GM10847 (cell line): ENCODE results near the gene SLC38A4.

ENCODE experiments used
- POLR2A ChIP-seq: IDR thresholded peaks from 2 replicates; pipeline ENCODE4 v1.6.1; 2011; ENCODE audit not compliant: insufficient read length; ENCODE audit errors: extremely low read depth

Gene SLC38A4, protein sequence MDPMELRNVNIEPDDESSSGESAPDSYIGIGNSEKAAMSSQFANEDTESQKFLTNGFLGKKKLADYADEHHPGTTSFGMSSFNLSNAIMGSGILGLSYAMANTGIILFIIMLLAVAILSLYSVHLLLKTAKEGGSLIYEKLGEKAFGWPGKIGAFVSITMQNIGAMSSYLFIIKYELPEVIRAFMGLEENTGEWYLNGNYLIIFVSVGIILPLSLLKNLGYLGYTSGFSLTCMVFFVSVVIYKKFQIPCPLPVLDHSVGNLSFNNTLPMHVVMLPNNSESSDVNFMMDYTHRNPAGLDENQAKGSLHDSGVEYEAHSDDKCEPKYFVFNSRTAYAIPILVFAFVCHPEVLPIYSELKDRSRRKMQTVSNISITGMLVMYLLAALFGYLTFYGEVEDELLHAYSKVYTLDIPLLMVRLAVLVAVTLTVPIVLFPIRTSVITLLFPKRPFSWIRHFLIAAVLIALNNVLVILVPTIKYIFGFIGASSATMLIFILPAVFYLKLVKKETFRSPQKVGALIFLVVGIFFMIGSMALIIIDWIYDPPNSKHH

DNA sequence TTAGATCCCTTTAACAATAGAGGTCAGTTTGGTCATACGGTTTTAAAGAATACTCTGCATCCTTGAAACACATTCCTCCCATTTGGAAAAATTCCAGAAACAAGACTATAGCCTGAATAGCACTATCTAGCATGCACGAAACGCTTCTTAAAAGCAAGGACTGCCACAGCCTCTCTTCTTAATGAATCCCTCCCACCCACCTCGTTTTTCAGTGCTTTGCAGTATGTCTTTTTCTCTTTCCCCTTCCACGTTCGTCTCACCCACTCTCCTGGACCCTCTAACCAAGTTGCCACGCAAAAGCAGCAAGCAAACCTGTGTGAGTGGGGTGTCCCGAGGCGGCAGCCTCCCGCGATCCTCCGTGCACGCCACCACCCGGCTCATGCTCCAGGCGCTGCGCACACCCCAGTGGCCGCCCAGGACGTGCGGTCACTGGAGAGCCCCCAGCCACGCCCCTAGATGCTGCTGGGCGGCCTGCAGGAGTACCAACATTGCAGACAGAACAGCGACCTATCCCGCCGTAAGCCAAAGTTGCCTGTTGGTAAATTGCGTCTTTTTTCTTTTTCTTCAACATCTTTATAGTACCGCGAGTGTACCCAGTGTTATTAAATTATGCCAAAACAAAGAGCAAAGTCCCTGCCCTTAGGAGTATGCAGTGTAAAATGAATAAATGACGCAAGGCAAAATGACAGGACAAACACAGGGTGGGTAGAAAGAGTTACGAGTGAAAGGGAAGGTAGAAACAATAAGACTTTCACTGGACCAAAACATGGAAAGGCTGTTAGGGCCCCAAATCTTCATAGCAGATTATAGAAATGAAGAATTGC lies at the start of gene SLC38A4:
TSS of gene SLC38A4 (minus strand) at position 407 of the 824 bp plus-strand sequence. CDS start 32,926 bp downstream, outside the sequence.
- TF ChIP-seq POLR2A = no peak

GRCh38 chr12:46875095-46875494 lies 49.3 kb upstream of the SLC38A4 start:
- TF ChIP-seq POLR2A = no peak

- no peak for TF ChIP-seq POLR2A
These were observed 48.8 kb upstream of the SLC38A4 start for GRCh38 chr12:46874642-46875041.

DNA sequence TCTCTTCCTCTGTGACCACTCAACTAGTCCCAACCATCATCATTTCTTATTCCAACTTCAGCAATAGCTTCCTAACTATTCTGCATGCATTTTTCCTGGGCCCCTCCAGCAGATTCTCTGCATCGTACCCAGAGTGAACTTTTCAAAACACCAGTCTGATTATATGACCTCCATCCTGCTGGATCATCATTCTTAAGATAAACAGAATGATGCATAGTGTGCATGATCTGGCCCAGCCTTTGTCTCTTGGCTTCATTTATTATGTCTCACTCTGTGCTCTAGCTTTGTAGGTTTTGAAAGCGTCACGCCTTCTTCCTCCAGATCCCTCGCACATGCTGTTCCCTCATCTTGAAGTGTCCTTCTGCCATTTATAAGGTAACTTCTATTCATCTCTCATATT lies 46.3 kb upstream of the SLC38A4 start:
- no peak for TF ChIP-seq POLR2A

DNA sequence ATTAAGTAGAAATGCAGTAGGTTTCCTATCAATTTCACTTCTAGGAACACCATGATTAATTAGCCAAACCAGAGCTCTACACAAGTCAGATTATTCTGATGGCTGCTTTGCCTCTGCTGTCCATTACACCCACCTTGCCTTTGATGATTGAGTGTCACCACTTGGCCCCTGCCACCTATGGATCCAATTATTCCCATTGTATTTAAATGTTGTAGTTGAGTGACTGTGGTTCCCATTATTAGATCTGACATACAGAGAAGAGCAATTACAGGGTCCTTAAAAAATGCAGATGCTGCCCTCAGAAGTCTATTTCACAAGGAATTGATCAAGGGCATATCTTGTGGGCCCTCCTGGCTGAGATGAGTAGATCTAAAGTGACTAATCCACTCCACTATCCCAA lies 39.5 kb upstream of the SLC38A4 start:
- TF ChIP-seq POLR2A = no peak

- TF ChIP-seq POLR2A = no peak
These were observed 32.6 kb upstream of the SLC38A4 start for GRCh38 chr12:46858368-46858767.

- no peak for TF ChIP-seq POLR2A
These were observed 31.7 kb upstream of the SLC38A4 start for GRCh38 chr12:46857486-46857885.

GRCh38 chr12:46855760-46856159 lies 30.0 kb upstream of the SLC38A4 start:
- no peak for TF ChIP-seq POLR2A

DNA sequence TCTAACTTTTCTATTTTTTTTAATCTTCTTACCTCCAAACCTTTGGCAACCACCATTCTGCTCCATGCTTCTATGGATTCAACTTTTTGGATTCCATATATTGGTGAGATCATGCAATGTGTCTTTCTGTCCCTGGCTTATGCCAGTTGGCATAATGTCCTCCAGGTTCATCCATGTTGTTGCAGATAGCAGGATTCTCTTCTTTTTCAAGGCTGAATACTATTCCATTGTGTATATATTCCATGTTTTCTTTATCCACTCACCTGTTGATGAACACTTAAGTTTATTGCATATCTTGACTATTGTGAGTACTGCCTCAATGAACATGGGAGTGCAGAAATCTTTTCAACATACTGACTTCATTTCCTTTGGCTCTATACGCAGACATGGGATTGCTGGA lies 21.2 kb upstream of the SLC38A4 start:
- TF ChIP-seq POLR2A = no peak

- TF ChIP-seq POLR2A = no peak
These were observed 18.0 kb upstream of the SLC38A4 start for GRCh38 chr12:46843811-46844210.

DNA sequence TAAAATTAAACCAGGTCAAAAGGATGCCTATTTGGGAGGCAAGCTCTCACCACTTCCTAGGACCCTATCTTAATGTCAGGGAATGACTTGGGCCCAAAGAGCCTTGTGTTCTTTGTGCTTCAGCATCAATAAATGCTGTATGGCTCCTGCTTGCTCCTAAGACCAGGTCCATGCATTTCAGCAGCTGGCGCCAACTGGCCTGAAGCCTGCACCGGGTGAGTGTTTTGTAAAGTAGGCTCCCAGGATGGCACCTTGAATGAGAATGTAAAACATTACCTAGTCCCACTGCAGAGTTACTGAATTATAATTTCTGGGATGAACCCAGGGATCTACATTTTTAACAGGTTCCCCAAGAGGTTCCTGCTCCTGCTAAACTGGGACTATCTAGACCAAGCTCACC lies 16.1 kb upstream of the SLC38A4 start:
- no peak for TF ChIP-seq POLR2A

DNA sequence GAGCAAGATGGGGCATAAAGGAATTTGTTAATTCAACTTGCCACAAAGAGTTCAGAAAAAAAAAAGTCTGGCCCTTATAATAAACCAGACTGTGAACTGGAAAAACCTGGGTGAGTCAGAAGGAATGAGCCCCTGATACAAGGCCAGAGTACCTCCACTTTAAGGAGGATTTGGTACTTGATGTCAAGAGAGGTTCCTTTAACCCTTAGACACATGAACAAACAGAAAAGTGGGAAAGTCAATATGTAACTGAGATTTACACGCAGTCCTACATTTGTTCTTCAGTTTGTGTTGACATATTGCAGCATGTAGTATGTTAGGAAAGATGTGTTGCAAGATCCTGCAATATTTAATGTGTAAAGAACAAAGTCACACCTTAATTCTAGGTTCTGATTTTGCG lies 14.2 kb upstream of the SLC38A4 start:
- TF ChIP-seq POLR2A = no peak

DNA sequence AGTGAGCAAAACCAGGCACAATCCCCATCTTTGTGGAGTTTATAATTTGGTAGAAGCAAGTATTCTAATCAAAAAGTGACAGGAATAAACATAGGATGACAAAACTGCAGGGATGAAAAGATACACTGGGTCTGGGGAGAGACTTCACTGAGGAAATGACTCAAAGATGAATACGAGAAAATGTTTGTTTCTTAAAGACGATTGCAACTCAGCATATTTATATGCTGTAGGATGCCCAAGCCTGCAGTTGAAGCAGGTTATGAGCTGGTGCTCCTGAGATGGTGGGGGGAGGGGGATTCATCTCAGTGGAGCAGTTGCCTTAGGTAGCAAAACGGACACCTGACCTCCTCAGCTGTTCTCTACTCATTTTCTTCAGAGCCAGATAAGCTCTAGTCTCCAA lies 13.4 kb upstream of the SLC38A4 start:
- no peak for TF ChIP-seq POLR2A

DNA sequence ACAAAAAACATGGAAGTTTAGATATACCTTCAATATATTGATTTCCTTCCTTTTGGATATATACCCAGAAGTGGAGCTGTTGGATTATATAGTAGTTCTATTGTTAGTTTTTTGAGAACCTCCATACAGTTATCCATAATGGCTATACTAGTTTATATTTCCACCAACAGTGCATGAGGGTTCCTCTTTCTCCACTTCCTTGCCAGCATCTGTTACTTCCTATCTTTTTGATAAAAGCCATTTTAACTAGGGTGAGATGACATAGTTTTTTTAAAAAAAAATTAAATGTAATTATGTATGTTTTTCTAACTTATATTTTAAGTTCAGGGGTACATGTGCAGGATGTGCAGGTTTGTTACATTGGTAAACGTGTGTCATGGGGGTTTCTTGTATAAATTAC lies 10.0 kb upstream of the SLC38A4 start:
- TF ChIP-seq POLR2A = no peak

DNA sequence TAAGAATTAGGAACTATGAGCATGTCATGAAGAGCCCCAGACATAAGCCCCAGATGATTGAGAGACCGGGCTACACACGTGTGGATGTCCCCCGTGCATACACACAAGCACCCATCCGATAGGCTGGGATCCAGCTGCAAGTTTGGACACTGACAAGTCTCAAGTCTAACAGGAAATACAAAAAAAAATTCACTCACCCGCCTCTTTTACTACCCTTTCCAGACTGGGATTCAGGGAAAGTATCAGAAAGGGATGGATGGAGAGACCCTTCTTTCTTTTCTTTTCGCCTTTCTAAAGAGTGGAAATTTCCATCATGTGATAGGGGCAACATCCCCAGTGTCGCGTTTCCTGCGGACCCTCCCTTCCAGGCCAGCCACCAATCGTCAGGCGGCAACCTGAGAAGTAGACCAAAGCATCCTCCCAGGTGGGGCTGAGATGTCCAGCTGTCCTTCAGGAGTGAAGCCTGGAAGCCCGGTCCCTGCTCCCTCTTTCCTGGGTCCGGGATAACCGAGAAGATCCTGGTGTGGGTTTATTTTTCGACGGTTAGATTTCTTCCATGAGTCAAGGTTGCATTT lies 6.4 kb upstream of the SLC38A4 start:
- no peak for TF ChIP-seq POLR2A
